Neural progenitor cell (in vitro differentiated cells): Measurements from ENCODE around the gene HECTD4. TPM values are rescaled to one million over a fixed set of nuclear protein-coding genes. Genes with fewer than 3 reads are reported as not detected.
A peak's percentile ranks its signal among the peaks of the same experiment; 100 is the strongest.

ENCODE experiments used
- DNase-seq: peaks from one replicate; pipeline ENCODE4 v3.0.0-alpha.2; 2016; ENCODE audit warnings: low spot score
- H2AFZ ChIP-seq: fragments of 200-600 bp; sonication (generic); replicated peaks from 2 replicates; pipeline ENCODE4 v1.6.1; 2016; ENCODE audit warnings: antibody characterized with exemption
- H3F3A ChIP-seq: fragments of 200-600 bp; sonication (generic); 2 replicates; pipeline ENCODE4 v1.6.1; 2016; ENCODE audit warnings: antibody characterized with exemption, low read depth
- H3K27ac ChIP-seq: fragments of 200-600 bp; sonication (generic); 2 replicates; pipeline ENCODE4 v1.5.1; 2016; ENCODE audit warnings: mild to moderate bottlenecking
- H3K27me3 ChIP-seq: fragments of 200-600 bp; sonication (generic); 2 replicates; pipeline ENCODE4 v1.6.1; 2016; ENCODE audit warnings: mild to moderate bottlenecking, moderate library complexity
- H3K36me3 ChIP-seq: fragments of 200-600 bp; sonication (generic); 2 replicates; pipeline ENCODE4 v1.5.1; 2016
- H3K4me1 ChIP-seq: fragments of 200-600 bp; sonication (generic); 2 replicates; pipeline ENCODE4 v1.6.1; 2016; ENCODE audit warnings: mixed run types
- H3K4me2 ChIP-seq: fragments of 200-600 bp; sonication (generic); 2 replicates; pipeline ENCODE4 v1.6.1; 2016
- H3K4me3 ChIP-seq: fragments of 200-600 bp; sonication (generic); 2 replicates; pipeline ENCODE4 v1.5.1; 2016
- H3K79me2 ChIP-seq: fragments of 200-600 bp; sonication (generic); 2 replicates; pipeline ENCODE4 v1.6.1; 2016; ENCODE audit warnings: low read depth
- H3K9ac ChIP-seq: fragments of 200-600 bp; sonication (generic); 2 replicates; pipeline ENCODE4 v1.6.1; 2016
- H3K9me3 ChIP-seq: fragments of 200-600 bp; sonication (generic); 2 replicates; pipeline ENCODE4 v1.5.1; 2016; ENCODE audit warnings: low read depth
- H4K20me1 ChIP-seq: fragments of 200-600 bp; sonication (generic); 2 replicates; pipeline ENCODE4 v1.6.1; 2016; ENCODE audit warnings: low read depth
- H3K27ac Mint-ChIP-seq: 3 replicates; pipeline ENCODE4 v1.8.0; 2021; ENCODE audit warnings: mixed read lengths
- H3K27me3 Mint-ChIP-seq: 2 replicates; pipeline ENCODE4 v1.8.0; 2022; ENCODE audit warnings: low read depth, mild to moderate bottlenecking, inconsistent platforms, moderate library complexity, mixed read lengths; ENCODE audit not compliant: insufficient read depth
- H3K36me3 Mint-ChIP-seq: 3 replicates; pipeline ENCODE4 v1.8.0; 2021; ENCODE audit warnings: mixed read lengths
- H3K4me1 Mint-ChIP-seq: 3 replicates; pipeline ENCODE4 v1.8.0; 2021; ENCODE audit warnings: mixed read lengths
- H3K4me3 Mint-ChIP-seq: 3 replicates; pipeline ENCODE4 v1.8.0; 2021; ENCODE audit warnings: mild to moderate bottlenecking, moderate library complexity, mixed read lengths
- H3K9me3 Mint-ChIP-seq: 3 replicates; pipeline ENCODE4 v1.8.0; 2020; ENCODE audit warnings: mixed read lengths
- EZH2 ChIP-seq: fragments of 200-600 bp; sonication (generic); IDR thresholded peaks from 2 replicates; pipeline ENCODE4 v1.6.1; 2017; ENCODE audit warnings: antibody characterized with exemption, mild to moderate bottlenecking, moderate library complexity
- EZH2phosphoT487 ChIP-seq: fragments of 200-600 bp; sonication (generic); IDR thresholded peaks from 2 replicates; pipeline ENCODE4 v1.6.1; 2017; ENCODE audit warnings: antibody characterized with exemption
- total RNA-seq: library from RNA; depleted of rRNA; stranded (reverse); fragments of >200 nt; gene quantifications from 2 replicates; pipeline ENCODE4 v1.2.3, GENCODE V29; 2015; ENCODE audit warnings: low replicate concordance
- TF ChIP-seq, protein P1 (sequence below): fragments of 200-600 bp; sonication (generic); IDR thresholded peaks from 2 replicates; pipeline ENCODE4 v1.5.1; 2017; ENCODE audit warnings: antibody characterized with exemption, mild to moderate bottlenecking

The HECTD4 gene
- total RNA-seq, 1 donor from 2014 or later, result 11.0 TPM

DNA sequence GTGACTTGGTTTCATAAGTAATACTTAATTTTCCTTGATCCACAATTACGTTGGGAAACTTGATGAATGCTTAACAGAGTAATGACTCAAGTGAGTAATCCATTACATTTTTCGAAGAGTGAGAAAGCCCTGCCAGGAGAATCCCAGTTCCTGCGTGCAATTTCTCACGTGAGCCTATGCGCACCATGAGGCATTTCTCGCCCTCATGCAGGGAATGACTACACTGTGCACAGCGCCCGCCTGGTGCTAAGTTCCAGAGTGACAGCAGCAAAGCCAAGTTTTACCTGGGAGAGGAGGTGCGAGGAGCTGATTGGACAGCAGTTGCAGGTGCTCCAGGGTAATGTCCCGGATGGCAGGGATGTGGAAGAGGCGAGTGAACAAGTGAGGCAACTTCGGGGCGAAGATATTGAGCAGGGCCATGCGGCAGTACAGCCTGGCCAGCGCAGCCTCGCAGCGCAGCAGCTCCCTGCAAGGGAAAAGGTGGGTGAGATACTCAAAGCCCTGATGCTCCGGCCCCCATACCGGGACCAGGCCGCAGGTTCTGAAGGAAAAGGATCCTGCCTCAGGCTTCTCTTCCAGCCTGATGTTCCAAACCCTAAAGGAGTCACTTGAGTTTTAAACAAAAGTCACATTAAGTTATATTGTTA lies 187.5 kb downstream of the HECTD4 start:
- Histone ChIP-seq H3F3A (no peaks in the 10 kb centered on the region), H3K9ac (no peak overlapping the region), H3K4me1 (no peaks in the 10 kb centered on the region), H2AFZ (no peak overlapping the region), H3K36me3 (no peaks in the 10 kb centered on the region), H3K27me3 (no peaks in the 10 kb centered on the region), H3K4me2 (no peak overlapping the region), H3K4me3 (no peak overlapping the region), H4K20me1 (no peaks in the 10 kb centered on the region), H3K27ac (no peak overlapping the region), H3K79me2 (no peaks in the 10 kb centered on the region), H3K9me3 (no peaks in the 10 kb centered on the region)
- H3K36me3 Mint-ChIP-seq, result peaks cover 31% of the 10 kb centered on the region
- no peaks in the 10 kb centered on the region for H3K9me3 Mint-ChIP-seq
- H3K27ac Mint-ChIP-seq, result no peak overlapping the region
- TF ChIP-seq EZH2phosphoT487 (no peak), EZH2 (no peak)
- TF ChIP-seq, protein P1, sequence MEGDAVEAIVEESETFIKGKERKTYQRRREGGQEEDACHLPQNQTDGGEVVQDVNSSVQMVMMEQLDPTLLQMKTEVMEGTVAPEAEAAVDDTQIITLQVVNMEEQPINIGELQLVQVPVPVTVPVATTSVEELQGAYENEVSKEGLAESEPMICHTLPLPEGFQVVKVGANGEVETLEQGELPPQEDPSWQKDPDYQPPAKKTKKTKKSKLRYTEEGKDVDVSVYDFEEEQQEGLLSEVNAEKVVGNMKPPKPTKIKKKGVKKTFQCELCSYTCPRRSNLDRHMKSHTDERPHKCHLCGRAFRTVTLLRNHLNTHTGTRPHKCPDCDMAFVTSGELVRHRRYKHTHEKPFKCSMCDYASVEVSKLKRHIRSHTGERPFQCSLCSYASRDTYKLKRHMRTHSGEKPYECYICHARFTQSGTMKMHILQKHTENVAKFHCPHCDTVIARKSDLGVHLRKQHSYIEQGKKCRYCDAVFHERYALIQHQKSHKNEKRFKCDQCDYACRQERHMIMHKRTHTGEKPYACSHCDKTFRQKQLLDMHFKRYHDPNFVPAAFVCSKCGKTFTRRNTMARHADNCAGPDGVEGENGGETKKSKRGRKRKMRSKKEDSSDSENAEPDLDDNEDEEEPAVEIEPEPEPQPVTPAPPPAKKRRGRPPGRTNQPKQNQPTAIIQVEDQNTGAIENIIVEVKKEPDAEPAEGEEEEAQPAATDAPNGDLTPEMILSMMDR, result no peak
- peaks cover 7% of the 10 kb centered on the region for H3K27me3 Mint-ChIP-seq
- no peak overlapping the region for H3K4me3 Mint-ChIP-seq
- no peaks in the 10 kb centered on the region for H3K4me1 Mint-ChIP-seq
- DNase-seq, result no peak

- no peak for DNase-seq
- Histone ChIP-seq H4K20me1 (no peaks in the 10 kb centered on the region), H3K36me3 (no peaks in the 10 kb centered on the region), H3K27ac (no peak overlapping the region), H3K9me3 (no peaks in the 10 kb centered on the region), H3K79me2 (no peaks in the 10 kb centered on the region), H3K9ac (no peak overlapping the region), H3K4me2 (no peak overlapping the region), H3K4me3 (no peak overlapping the region), H3F3A (no peaks in the 10 kb centered on the region), H2AFZ (no peak overlapping the region), H3K27me3 (no peaks in the 10 kb centered on the region), H3K4me1 (no peaks in the 10 kb centered on the region)
- Mint-ChIP-seq H3K27ac (no peak overlapping the region), H3K4me3 (no peak overlapping the region), H3K36me3 (peaks cover 28% of the 10 kb centered on the region), H3K4me1 (no peaks in the 10 kb centered on the region), H3K9me3 (no peaks in the 10 kb centered on the region), H3K27me3 (peaks cover 7% of the 10 kb centered on the region)
- TF ChIP-seq EZH2phosphoT487, result no peak
- no peak for TF ChIP-seq EZH2
Measured at GRCh38 chr12:112192475-112192874, 189.8 kb downstream of the HECTD4 start.

- Histone ChIP-seq H3K9me3 (no peaks in the 10 kb centered on the region), H3K36me3 (no peaks in the 10 kb centered on the region), H2AFZ (no peak overlapping the region), H3K4me1 (no peaks in the 10 kb centered on the region), H3F3A (no peaks in the 10 kb centered on the region), H3K27me3 (no peaks in the 10 kb centered on the region), H4K20me1 (no peaks in the 10 kb centered on the region), H3K79me2 (no peaks in the 10 kb centered on the region), H3K4me3 (no peak overlapping the region), H3K4me2 (no peak overlapping the region), H3K9ac (no peak overlapping the region), H3K27ac (no peak overlapping the region)
- peaks cover 27% of the 10 kb centered on the region for H3K36me3 Mint-ChIP-seq
- H3K27ac Mint-ChIP-seq, result peak overlapping the region; percentile 57
- no peak for DNase-seq
- TF ChIP-seq EZH2 (no peak), EZH2phosphoT487 (no peak)
- TF ChIP-seq, protein P1, result no peak
- no peaks in the 10 kb centered on the region for H3K9me3 Mint-ChIP-seq
- H3K4me3 Mint-ChIP-seq, result no peak overlapping the region
- peaks cover 5% of the 10 kb centered on the region for H3K27me3 Mint-ChIP-seq
- H3K4me1 Mint-ChIP-seq, result no peaks in the 10 kb centered on the region
Measured at GRCh38 chr12:112191840-112192321, 190.3 kb downstream of the HECTD4 start.

DNA sequence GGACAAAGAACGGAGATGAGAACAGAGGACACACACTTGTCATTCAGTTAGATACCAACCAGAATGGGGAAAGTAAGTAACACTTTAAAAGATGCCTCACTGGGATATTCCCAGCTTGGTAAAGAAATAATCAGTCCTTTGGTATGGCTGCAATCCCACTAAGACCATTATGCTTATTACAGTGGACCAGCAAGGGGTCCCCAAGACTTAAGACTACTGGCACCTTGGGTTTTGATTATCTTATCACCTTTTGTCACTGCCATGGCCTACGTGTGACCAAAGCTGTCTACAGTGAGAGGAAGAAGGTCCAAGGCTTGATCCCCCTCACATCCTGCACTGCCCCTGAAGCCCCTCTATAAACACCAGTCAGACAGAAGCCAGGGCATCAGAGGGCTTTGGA lies 191.0 kb downstream of the HECTD4 start:
- DNase-seq, result no peak

More for the DNA sequence above, 191.0 kb downstream of the HECTD4 start:
- Mint-ChIP-seq H3K4me3 (no peak overlapping the region), H3K36me3 (peaks cover 27% of the 10 kb centered on the region), H3K4me1 (no peaks in the 10 kb centered on the region), H3K9me3 (no peaks in the 10 kb centered on the region), H3K27ac (no peak overlapping the region), H3K27me3 (peaks cover 3% of the 10 kb centered on the region)
- H3F3A ChIP-seq, result no peaks in the 10 kb centered on the region
- H3K79me2 ChIP-seq, result no peaks in the 10 kb centered on the region
- H3K4me3 ChIP-seq, result no peak overlapping the region
- no peaks in the 10 kb centered on the region for H3K27me3 ChIP-seq
- no peak overlapping the region for H3K4me2 ChIP-seq
- no peak overlapping the region for H2AFZ ChIP-seq
- TF ChIP-seq EZH2phosphoT487, result no peak
- no peak overlapping the region for H3K9ac ChIP-seq
- no peaks in the 10 kb centered on the region for H3K9me3 ChIP-seq
- H3K4me1 ChIP-seq, result no peaks in the 10 kb centered on the region
- no peaks in the 10 kb centered on the region for H4K20me1 ChIP-seq
- no peaks in the 10 kb centered on the region for H3K36me3 ChIP-seq
- no peak overlapping the region for H3K27ac ChIP-seq
